Measurements from ENCODE around the gene SESN2.

Gene SESN2

GRCh38 chr1:28259252-28259933, at the start of gene SESN2:
SESN2 (plus strand) TSS chr1:28259518; CDS start chr1:28259848, 330 bp downstream.
- peak; percentile 99 for DNase-seq

- no peak for DNase-seq
Observed at GRCh38 chr1:28209700-28210099, 49.6 kb upstream of the SESN2 start.

DNA sequence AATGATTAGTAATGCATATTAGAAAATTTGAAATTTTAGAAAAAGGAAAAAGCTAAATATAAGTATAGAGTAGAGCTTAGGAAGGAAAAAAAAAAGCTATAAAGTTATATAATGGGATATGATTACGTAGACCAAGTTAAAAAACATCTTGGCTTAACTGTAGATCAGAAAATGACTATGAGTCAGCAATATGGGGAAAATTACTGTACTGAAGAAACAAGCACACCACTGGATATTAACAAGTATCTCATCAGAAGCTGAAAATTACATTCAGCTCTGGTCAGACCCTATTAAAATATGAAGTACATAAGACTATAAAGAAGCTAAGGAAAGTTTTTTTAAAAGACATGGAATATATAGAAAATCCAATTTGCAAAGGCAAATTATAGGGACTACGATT, 46.0 kb upstream of the SESN2 start:
- no peak for DNase-seq

DNA sequence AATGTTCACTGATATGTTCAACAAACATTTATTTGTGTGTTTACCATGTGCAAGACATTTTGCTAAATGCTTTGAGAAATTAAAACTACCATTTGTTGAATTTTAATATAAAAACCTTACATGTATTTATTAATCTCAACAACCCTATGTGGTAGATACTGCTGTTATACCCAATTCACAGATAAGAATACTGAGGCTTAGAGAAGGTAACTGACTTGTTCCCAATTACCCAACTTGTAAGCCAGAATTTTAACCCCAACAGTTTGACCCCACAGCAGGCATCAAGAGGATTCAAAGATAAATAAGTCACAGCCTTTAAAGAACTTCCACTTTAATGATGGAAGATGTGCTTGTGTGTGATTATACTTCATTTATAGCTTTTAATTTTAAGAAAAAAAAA, 30.2 kb upstream of the SESN2 start:
- DNase-seq, result no peak

DNA sequence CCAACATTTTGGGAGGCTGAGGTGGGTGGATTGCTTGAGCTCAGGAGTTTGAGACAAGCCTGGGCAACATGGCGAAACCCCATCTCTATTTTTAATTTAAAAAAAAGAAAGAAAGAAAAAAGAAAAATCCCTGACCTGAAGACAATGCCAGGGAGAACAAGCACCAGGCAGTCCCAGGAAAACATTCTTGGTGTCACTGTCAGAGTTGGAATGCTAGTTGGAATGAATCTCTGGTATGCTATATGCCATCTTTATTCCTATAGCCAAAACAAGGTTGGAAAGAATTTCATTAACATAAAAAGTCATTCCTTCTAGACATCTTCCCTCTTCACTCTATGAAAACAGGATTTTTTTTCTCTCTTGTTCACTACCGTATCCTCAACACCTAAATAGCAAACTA, 29.3 kb upstream of the SESN2 start:
- DNase-seq, result no peak

- peak; percentile 95 for DNase-seq
Observed at GRCh38 chr1:28232558-28233263, 26.6 kb upstream of the SESN2 start, which contains the start of gene DNAJC8. DNAJC8 (minus strand) TSS chr1:28233029; CDS start chr1:28232998, 31 bp downstream.

GRCh38 chr1:28233264-28233606, 26.1 kb upstream of the SESN2 start:
- no peak for DNase-seq

- DNase-seq, result peak; percentile 89
Observed at GRCh38 chr1:28235755-28236655, 23.3 kb upstream of the SESN2 start, which contains the start of gene ATP5IF1. ATP5IF1 (plus strand) TSS chr1:28236124; CDS start chr1:28236184, 60 bp downstream.

DNA sequence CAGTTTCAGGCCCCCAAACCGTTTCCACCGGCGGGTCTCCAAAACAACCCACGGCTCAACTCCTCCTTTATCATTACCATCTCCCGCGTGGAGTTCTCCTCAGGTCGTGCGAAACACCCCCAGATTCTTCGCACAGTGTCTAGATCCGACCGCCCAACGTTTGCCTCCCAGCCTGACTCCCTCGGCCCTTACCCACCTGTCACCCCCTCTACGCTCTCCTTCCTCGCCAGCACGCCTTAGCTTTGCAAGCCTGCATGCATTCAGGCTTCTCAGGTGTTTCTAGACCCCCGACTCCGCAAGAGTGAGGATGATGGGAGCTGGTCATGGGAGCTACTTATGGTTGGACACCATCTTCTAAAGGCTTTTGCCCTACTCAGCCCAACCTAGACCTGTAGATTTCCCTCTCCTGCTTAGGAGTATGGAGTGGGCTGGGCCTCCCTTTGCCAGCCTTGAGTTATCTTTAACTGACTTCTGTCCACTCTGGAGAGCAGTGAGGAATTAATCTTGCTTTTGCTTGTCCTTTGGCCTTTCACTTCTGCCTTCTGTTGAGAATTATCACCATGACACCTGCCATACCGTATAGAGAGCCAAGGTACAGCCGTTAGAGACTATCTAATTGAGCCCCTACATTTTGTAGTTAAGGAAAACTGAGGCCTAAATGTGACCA, 22.5 kb upstream of the SESN2 start:
- DNase-seq, result no peak

DNA sequence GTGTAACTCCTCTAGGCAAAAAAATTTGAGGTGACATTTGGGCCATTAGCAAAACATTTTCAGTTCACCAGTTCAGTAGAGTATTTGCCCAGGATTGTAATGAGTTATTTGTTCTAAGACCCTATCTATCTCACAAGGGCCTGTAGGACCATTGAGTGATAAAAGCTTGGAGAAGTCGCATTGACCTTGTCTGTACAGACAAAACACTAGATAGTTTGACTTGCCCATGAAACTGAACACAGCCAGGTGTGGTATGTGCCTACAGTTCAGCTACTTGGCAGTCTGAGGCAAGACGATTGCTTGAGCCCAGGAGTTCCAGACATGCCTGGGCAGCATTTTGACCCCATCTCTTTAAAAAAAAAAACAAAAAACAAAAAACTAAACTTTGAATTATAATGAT, 20.3 kb upstream of the SESN2 start:
- no peak for DNase-seq

DNA sequence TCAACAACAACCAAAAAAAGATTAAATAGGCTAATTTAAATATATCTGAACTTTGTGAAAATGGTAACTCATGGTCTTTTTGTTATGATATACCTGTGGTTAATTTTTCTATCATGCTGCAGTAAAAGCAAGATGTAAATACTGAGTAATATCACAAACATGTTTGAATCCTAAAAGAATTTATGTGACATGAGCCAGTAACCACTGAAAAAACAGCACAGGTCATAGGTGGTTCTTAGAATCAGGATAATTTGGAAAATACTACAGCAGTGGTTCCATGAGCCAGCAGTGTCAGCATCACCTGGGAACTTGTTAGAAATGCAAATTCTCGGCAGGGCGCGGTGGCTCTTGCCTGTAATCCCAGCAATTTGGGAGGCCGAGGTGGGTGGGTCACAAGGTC, 19.3 kb upstream of the SESN2 start:
- DNase-seq, result no peak

GRCh38 chr1:28241638-28242241, 17.6 kb upstream of the SESN2 start:
- DNase-seq, result no peak

GRCh38 chr1:28243685-28244311, 15.5 kb upstream of the SESN2 start:
- no peak for DNase-seq

DNA sequence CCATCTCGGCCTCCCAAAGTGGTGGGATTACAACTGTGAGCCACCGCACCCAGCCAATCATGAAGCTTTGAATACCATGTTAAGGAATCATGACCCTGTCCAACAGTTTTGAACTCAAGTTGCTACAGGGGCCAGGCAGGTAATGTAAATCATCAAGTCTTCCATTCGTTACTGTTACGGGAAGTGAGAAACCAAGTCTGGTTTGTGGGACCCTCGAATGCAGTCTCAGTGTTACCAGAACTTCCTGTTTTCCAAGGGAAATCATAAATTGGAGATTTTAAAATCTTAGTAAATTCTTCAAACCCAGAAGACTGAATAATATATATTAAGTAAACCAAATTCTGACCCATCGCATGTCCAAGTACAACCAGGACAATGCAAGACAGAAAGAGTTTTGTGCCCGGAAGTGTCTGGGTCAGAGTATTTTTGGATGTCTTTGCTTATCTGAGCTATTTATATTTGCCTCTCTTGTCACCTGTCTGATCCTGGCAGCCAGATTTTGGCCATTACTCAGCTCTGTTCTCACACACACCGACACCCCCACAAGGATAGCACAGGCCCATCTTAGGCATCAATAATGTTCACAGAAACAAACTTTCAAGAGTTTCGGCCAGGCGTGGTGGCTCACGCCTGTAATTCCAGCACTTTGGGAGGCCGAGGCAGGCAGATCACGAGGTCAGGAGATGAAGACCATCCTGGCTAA, 14.6 kb upstream of the SESN2 start:
- DNase-seq, result no peak

DNA sequence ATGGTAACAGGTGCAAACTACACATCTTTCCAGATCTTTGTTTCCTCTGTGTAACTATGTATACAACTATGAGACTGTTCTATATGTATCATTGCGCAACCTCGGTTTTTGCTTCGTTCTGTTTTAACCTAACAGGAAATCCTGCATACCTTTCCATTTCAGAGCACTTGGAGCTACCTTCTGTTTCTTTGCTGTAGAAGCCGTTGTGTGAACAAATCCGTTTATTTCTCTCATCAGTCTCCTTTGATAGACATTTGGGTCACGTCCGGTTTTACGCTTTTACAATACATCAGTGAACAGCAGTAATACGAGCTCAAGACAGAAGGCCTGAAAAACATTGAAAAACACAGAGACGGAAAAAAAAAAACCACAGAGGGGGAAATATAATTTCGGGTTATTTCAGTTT, 12.9 kb upstream of the SESN2 start:
- no peak for DNase-seq

DNA sequence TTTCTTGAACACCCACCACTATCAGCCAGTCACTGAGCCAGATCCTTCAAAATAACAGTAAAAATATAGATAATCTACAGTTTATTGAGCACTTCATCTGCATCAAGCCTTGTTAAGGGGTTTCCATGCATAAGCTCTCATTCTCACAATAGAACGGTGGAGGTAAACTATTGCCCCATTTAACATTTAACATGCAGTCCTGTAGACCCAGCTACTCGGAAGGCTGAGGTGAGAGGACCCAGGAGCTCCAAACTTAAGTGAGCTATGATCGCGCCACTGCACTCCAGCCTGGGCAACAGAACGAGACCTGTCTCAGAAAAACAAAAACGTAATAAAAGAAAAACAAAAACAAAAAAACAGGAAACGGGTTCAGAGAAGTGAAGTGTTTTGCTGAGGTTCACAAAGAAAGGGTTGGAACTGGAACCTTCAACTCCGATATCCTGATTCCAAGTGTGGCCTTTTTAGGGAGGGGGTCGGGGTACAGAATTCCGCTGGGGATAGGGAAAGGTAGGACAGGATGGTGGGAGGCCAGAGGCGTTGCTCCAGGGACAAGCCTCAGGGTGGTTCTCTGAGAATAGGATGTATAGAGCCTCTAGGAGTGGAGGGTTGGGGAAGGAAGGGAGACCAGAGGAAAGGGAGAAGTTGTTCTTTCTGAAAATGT, 11.6 kb upstream of the SESN2 start:
- DNase-seq, result no peak

- peak; percentile 73 for DNase-seq
Observed at GRCh38 chr1:28248273-28249012, 10.9 kb upstream of the SESN2 start.

DNA sequence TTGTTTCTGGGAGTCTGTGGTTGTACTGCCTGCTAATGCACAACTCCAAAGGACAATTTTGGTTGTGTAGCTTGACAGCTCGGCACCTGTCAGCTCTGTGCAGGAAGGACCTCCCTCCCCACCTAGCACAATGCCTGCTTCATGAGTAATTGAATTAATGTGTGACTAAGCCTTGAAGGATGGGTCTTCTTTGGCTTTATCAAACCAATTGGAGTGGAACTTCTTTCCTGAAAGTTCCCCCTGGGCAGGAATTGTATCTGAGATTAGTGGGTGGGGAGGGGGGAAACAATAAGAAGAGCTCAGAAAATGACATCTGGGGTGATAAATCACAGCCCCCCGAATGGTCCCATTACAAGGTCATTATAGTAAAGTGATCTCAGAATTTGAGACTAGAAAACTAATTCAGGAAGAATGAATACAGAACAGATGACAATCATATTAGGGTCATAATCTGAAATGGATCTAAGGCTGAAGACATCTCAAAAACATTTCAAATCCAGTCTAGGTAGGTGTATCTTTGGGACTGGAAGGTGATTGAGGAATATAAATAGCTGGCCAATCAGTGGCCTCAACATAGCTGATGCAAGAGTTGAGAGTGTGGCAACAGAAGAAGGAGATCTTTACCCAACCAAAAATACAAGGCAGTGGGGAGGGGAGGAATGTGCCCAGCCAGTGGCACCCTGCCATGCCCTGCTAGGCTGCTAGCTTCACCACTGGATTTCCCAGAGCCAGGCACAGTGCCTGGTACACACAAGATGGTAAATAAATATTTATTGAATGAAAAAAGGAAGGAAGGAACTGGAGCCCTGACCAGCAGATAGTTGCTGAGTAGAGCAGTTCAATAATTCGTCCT, 10.1 kb upstream of the SESN2 start:
- no peak for DNase-seq

GRCh38 chr1:28249866-28250295, 9.4 kb upstream of the SESN2 start:
- DNase-seq, result no peak

All from activated T-cell treated with anti-CD3 and anti-CD28 coated beads for 4 hours (primary cell).